HG03103 (cell line): ENCODE results near the gene SLC7A5.
"Not testable (repeated sequence)": the region's sequence is repeated elsewhere in the genome, so short reads cannot be mapped to it uniquely, and the experiment has no call there.

Source experiments
- ATAC-seq: cut with Tn5 transposase; IDR thresholded peaks from one replicate; pipeline ENCODE4 v1.9.1; 2021; ENCODE audit warnings: low read depth; ENCODE audit not compliant: unreplicated experiment

SLC7A5 gene

DNA sequence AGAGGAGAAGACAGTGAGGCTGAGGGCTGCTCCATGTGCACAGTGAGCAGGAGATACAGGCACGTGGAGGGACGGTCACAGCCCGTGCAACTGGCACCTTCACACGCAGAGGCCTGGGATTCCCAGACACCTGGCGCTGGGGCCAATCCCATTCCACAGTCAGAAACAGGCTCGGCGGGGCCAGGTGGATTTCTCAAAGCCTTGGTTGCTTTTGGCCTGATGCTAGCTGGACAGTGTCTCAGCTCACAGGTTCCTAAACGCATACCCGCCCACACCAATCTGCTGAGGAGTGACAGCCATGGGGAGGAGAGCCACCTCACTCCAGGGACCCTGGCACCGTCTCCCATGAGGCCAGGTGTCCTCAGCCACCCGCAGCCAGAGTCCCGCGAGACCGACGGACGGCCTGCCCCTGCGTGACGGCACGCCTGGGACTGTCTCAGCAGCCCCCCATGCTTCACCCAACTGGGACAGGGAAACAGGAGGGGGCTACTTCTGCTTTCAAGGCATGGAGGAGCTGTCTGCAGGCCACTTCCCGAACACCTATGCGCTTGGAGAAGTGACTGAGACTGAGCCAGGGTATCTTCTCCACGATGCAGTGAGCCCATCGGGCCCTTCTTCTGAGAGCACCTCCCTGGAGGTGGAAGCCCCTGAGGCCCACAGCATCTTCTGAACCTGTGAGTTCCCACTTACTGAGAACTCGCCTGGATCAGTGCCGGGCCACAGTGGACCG, 6.5 kb downstream of the SLC7A5 start:
- not testable (repeated sequence) for ATAC-seq

DNA sequence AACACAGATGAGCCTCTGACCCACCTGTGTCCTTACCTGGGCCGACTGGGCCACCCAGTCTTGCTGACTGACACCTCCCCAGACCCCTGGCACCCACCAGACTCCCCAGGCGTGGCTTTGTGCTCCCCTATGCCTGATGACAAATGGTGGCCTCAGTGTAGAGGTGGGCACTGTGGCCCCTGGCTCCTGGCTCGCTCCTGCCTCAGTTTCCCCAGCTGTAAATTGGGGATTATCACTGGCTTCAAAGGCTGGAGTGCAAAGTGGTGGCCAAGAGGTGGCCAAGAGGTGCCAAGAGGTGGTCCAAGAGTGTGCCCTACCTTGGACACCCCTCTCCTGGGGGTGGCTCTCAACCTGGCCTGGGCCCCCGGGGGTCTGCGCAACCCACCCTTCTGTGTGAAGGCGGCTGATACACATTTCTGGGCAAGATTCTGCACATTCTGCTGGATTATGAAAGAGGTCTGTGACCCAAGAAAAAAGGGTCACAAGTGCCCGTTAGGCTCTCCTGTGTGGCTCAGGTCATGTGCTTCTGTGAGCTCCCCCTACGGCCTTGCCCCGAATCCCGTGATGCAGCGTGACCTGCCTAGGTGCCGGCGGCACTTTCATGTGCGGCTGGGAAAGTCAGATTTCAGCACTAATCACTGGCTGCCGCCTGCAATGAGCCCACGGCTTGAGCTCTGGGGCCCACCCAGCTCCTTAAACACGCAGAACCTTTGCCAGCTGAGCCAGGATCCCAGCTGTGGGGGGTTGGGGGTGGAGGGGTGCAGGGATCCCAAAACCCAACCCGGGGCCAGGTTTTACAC, 7.8 kb downstream of the SLC7A5 start:
- ATAC-seq = not testable (repeated sequence)

DNA sequence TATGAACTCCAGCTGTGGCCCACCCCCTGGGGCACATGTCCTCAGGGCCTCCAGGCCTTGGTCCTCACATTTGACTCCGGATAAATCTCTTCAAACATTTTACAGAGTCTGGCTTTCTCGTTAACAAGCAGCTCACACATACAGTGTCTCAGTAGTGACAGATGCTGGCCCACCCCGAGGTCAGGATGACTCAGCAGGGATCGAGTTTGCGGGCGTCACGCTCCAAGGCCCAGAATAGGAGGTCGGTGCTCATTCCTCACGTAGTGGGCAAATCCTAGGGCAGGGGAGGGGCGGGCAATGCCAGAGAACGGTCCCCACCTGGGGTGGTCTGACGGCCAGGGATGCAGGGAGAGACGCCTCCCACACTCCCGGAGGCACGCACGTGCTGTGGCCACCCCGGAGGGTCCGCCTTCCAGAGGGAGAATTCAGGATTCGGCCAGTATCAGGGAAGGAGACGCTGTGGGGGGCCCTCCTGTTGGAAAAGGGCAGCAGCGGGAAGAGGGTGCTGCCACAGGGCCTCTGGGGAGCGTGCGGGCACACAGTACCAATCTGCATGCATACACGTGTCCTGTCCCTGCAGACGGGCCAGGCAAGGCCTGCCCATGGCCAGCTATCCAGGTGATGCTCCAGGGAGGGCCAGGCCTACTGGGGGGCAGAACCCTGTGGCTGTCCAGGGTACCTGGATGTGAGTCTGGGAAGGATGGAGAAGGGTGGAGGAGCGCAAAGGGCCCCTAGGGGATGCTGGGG, 8.6 kb downstream of the SLC7A5 start:
- ATAC-seq = no peak

DNA sequence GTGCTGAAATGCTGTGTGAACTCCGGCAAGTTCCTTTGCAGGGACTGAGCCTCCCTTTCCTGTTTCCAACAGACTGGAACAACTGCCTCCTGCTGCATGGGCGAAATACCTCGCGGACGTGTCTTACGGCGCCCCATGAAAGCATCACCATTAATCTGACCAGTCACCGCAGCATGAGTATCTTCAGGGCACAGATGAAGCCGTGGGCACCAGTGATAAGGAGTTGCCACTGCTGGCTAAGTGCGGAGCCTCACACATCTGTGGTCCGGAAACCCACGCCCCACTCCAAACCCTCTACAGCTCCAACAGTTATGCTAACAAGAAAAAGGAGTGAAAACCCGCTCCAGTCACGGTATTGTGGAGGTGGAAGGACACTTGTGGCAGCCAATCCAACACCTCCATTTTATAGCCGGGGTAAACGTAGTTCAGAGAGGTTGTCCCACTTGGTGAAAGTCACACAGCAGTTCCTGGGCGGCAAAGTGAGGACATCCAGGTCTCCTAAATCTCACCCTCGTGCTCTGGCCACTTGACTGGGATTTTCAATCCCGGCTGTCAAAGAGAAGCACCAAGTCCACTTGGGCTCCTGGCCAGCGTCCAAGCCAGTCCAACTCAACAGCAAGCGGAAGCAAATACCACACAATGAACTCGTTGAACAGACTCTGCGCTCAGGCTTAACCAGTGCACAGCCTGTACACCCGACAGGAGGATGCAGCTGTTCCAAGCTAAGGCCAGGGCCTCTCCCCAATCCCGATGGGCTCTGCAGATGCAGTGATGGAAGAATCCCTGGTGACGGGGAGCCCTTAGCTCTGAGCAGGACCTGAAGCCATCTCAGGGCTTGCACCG, 10.9 kb downstream of the SLC7A5 start:
- not testable (repeated sequence) for ATAC-seq

DNA sequence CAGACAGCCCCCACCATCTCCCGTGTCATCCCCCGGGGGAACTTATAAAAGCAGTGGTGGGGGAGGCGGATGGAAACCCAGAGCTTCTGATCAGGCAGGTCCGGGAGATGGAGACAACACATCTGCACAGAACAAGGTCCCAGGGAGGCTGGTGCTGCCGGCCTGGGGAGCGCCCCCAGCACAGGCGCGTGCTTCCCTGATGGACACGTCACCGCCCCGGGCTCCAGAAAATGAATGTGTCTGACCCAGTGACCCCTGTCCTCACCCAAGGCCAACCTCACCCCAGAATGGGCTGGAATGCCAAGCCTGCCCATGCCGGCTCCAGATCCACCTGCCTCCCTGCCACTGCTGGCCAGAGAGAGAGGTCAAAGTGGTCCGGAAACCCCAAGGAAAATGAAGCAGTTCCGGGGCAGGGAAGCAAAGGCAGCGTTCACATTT, 12.5 kb downstream of the SLC7A5 start:
- no peak for ATAC-seq

DNA sequence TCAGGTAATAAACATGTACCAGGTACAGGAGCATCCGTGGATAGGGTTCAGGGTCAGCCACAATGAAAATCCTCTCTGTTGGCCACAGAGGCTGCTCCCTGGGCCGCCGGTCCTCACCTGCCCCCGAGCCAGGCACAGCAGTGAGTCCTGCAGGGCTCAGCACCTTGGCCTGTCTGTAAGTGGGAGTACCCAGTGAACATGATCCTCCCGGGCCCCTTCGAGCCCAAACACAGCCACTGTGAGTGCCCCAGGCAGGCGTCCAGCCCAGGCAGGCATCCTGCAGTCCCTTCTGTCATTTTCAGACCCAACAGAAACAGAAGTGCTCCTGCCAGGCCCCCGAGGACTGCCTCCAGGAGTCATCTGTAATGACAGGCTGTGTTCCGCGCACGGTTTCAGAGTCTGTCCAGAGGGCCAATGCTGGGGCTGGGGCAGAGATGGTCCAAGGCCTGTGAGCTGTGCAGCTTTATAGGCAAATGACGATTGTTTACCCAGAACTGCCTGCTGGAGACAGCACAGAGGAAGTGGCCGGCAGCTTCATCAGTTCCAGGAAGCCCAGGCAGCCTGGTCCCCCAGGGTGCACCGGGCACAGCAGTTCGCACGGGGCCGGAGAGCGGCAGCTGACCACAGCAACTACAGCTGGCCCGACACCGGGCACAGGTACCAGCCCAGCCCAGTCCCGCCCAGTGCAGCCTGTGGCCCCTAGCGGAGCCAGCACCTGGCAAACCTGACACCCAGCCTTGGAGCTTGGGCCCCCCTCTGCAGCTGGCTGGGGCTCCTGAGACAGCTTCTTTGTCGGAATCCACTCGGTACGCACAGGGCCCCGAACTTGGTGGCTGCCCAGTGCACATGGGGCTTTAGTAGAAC, 13.2 kb downstream of the SLC7A5 start:
- no peak for ATAC-seq

DNA sequence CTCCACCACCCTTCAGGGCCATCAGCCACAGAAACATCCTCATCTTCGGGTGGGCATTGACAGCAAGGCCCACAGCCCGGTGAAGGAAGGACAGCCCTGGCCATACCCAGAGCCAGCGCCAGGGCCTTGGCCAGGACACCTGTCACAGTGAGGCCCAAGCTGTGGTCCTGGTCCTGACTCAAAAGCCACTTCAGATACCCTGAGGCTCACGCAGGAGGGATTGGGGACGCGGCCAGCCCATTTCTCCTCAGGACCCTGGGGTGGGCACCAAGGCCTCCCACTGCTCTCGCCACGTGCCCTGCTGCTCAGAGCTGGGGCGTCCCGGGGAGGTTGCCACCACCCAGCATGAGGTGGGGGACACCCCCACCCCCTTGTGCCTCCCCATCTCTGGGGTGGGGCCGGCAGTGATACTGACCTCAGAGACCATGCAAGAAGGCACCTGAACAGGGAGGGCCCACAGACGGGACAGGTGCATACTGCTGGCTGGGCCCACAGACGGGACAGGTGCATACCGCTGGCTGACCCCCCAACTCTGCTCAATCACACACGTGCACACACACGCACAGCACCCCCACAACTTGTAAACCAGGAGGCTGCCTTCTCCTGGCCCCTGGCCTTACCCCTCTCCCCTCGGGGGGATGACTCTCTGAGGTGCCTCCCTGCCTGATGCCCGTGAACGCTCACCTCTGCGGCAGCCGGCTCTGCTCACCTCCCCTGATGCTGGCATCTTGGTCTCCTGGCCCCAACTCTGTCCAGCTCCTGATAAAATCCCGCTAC, 14.2 kb downstream of the SLC7A5 start:
- ATAC-seq = no peak

DNA sequence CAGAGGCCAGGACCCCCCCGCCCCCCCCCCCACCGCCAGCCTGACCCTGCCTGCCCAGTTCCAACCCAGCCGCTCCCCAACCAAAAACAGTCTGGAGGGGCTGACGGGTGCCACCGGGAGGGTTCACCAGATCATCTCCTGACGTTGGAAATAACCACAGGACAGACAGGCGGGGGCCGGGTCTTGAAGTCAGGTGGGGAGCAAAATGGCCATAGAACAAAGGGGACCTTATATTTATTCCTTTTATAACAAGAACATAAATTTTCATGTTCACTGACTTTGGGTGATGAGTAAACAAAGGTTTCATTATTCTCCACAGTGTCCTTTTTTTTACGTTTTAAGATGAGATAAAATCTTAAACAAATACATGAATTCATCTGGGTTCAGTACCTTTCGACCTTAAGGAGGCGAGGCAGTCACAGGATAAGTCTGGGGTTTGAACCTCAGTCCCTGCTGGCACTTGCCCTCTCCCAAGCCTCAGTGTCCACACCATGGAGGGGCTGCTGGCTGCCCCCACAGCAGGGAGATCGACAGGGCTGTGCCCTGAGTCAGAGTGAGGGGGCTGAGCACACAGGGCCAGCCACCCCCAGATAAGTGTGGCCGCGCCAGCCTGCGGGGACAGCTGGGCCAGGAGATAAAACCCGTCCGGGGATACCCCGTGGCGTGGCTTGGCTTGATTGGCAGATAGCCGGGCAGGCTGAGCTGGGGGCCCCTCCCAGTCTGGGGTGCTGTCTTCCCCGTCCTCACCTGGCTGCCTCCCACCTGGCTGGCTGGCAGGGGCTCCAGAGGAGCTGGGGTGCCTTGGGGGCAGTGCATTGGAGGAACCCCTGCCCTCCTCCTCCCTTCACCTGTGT, 15.0 kb downstream of the SLC7A5 start:
- no peak for ATAC-seq

DNA sequence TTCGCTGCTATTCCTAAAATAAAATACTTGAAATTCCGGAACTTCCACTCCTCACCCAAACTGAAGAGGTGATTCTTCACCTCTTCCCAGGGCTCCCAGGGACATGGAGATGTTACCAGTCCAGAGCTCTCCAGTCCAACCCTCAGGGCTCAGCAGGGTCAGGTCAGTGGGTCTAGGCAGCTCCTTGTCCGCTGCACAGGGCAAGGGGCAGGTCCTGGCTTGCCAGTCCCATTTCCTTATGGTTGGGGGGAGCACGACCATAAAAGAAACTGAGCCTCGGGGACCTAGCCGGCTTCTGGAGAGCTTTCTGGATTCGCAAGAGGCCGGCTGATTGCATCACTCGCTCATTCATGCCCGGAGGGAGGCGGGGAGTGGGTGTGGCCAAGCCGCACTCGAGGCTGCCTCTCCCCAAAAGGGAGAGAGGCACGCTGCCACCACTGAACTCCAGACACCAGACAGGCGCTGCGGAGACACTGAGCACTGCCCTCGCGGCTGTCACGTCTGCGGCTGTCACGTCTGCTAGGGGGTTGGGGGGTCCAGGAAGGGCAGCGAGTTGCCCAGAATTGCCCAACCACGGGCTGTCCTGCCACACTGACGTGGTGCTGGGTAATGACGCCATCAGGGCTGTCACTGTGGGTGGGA, 15.8 kb downstream of the SLC7A5 start:
- peak; percentile 46 for ATAC-seq

DNA sequence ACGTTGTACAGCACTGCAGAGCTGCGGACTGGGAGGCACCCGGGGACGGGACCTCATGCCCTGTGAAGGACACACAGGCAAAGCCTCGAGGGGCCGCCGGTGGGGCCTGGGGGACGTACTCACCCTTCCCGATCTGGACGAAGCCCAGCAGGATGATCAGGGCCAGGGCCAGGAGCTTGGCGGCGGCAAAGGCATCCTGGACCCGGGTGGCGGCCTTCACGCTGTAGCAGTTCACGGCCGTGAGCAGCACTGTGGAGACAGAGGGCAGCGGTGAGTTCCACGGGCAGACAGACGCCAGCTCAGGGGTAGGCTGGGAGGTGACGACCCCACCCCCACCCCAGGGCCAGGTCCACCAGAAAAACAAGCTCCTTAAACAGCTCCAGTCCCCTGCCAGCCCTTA, 17.7 kb downstream of the SLC7A5 start:
- ATAC-seq = no peak

DNA sequence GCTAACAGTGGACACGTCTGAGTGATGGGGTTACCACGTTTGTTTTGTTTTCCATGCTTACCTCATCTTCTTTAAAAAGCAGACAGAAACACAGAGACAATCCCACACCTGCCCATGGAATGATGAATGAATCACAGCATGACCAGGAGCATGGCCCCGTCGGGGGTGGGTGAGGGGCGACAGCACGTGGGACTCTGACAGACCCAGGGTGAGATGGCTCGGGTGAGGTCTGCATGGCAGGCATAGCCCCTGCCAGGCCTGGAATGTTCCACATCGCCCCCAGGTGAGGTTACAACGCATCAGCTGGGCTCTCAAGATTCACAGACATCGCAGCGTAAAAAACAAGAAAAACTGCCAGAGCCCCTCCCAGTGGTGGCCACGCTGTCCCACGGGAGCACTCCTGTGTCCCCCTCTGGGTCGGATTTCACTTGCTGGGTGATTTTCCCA, 18.1 kb downstream of the SLC7A5 start:
- no peak for ATAC-seq

DNA sequence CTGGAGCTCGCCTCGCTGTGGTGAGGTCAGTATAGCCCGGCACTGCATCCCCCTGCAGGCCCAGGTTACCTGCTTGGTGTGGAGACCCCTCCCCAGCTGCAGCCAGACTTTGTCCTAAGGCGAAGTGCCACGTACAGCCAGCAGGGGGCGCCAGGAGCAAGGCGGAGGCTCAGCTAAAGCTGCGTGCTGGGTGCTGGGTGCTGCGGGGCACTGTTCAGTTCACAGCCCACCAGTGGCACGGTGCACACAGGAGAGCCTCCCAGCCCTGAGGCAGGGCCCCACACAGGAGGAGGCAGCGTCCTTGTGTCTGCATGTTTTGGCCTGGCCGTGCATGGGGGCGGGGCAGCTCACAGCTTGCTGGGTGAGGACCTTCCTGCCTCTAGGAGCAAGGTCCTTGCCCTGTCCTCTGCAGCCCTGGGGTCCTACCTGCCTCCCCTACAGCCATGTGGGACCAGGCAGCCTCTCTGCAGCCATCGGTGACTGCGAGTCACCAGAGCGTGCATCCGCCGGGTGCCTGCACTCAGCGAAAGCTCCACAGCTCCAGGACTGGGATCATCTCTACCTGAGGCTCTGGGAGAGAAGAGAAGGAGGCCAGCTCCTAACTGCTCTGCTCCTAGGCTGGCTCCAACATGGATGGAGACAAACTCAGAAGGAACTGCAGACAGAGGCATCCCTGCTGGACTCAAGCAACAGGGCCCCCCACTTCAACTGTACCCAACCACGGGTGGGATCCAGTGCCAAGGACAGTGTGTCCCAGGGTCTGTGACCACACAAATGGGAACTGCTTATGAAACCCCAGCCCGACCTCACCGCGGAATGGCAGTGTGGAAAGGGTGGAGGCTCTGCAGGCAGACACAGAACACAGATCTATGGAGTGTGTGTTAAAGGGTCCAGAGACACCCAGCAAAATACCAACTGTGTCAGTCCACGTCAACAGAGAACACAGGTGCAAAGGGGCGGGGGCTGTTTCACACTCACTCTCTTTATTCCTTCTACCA, 19.0 kb downstream of the SLC7A5 start:
- no peak for ATAC-seq

DNA sequence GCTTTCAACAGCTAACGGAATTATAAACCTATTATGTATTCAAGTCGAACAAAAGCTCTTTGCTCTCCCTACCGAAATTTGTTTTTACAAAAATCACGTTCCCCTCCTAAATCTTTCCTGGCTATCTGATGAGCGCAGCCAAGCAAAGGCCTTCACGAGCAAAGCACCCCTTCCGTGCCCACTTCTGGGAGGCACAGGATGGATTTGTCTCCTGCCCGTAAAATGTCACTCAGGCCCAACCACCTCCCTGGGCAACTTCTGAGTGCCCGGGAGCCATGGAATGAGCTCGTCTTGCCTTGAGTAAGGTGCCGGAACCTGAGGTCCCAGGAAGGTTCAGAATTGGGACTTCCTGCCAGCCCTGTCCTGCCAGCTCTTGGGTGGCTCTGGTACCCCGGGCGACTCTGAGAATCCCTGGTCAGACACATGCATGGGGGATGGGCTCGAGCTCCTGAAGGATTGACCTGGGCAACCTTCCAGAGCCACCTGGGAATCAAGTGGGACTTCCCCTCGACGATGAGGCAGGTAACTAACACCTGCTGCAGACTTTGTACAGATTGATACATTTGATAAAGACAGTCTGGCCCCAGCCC, 19.8 kb downstream of the SLC7A5 start:
- no peak for ATAC-seq

DNA sequence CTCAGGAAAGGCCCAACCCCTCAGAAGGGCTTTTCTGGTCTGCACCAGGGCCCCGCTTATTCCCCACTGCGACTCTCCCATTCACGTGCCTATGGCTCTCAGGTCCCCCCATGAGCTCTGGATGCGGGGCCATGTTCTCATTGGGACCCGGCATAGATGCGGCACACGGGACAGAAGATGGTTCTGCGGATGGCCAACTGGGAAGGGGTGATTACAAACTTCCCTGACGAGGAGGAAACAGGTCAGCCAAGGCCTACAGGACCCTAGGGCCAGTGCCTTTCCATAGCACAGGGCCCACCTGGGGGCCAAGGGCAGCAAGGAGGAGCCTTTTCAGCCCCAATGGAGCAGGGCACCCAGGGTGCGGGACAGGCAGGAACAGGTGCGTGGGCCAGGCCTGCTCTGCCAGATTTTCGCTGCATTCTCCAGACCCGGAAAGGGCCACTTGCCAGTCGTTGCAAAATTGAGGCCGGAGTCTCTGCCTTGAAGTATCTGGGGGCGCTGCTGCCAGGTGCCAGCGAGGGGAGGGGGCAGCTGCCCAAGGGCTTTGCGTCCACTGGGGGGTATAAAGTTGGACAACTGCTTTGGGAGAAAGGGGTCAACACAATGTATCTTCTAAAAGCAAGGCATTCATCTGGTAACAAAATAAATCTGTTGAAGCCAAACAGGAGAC, 20.5 kb downstream of the SLC7A5 start:
- no peak for ATAC-seq
